ENCODE results near the gene PPP1R13B. TPM values are rescaled to one million over a fixed set of nuclear protein-coding genes. Genes with fewer than 3 reads are reported as not detected.

The PPP1R13B gene
- total RNA-seq, 1 donor from 2014 or later = 10.1 TPM

GRCh38 chr14:103723748-103724081, 123.7 kb downstream of the PPP1R13B start:
- H3K4me3 Mint-ChIP-seq (ENCODE audit: unreplicated experiment) = no peak overlapping the region
- peak overlapping the region; percentile 95 for H3K27ac Mint-ChIP-seq (ENCODE audit: unreplicated experiment)
- DNase-seq (ENCODE audit: low spot score) = no peak
- H3K36me3 Mint-ChIP-seq (ENCODE audit: low read depth) = peaks cover 5% of the 10 kb centered on the region
- no peaks in the 10 kb centered on the region for H3K9me3 Mint-ChIP-seq (ENCODE audit: low read depth)
- no peak for TF ChIP-seq CTCF (IDR thresholded peaks at IDR 0.05)
- no peaks in the 10 kb centered on the region for H3K27me3 Mint-ChIP-seq (ENCODE audit: low read depth)
- H3K4me1 Mint-ChIP-seq (ENCODE audit: low read depth) = peaks cover 54% of the 10 kb centered on the region

DNA sequence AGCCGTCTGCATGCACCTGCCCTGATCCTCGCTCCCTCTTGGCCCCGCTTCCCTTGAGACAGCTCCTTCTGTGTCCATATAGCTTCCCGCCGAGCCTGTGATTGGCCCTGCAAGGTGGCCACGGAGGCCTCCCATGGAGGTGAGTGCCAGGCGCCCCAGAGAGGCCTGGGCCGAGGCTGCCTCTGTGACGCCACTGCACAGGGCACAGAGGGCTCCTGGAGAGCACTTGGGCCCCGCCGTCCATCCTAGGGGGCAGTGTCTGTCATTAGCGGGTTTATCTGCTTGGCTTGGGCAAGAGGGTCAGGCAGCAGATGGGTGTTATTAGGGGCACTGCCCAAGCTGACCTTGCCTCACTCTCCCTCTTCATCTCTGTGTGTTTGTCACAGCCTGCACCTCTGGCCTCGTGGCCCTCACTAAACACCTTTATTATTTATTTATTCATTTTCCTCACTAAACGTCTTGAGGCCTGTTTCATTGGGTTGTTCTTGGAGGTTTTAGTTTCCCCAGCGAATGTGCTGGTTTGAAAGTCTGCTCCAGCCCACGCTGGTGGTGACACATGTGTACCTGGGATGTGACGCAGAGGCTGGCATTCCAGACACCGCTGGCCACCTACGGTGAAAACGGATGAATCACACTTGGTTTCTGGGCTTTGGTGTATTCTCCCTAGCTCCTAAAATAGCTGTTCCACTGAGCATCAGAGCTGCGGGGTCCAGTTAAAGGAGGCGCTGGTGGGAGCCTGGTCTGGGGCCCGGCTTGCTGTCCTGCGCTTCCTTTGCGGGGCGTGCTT, 125.8 kb downstream of the PPP1R13B start:
- DNase-seq (ENCODE audit: low spot score) = no peak
- Mint-ChIP-seq H3K9me3 (ENCODE audit: low read depth) (no peaks in the 10 kb centered on the region), H3K4me1 (ENCODE audit: low read depth) (peaks cover 75% of the 10 kb centered on the region), H3K36me3 (ENCODE audit: low read depth) (peaks cover 2% of the 10 kb centered on the region), H3K27me3 (ENCODE audit: low read depth) (no peaks in the 10 kb centered on the region), H3K4me3 (ENCODE audit: unreplicated experiment) (peak overlapping the region; percentile 28), H3K27ac (ENCODE audit: unreplicated experiment) (peak overlapping the region; percentile 96)
- no peak for TF ChIP-seq CTCF (IDR thresholded peaks at IDR 0.05)

DNA sequence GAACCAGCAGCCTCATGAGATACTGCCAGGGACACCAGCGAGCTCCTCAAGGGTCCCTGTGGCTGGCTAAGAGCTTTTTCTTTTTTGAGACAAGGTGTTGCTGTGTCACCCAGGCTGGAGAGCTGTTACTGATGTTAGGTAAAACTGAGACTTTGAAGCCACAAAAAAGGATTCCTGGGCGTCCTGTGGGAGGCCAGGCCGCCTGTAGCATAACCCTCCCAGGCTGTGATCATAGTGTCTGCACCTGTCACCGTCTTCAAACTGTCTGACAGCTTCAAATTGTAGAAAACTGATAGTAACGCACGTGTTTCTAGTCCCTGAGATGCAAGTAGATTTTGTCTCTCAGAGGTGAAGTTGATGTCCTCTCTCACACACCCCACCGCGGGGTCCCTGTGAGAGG, 127.6 kb downstream of the PPP1R13B start:
- Mint-ChIP-seq H3K36me3 (ENCODE audit: low read depth) (peaks cover 2% of the 10 kb centered on the region), H3K27ac (ENCODE audit: unreplicated experiment) (no peak overlapping the region), H3K4me3 (ENCODE audit: unreplicated experiment) (no peak overlapping the region), H3K27me3 (ENCODE audit: low read depth) (no peaks in the 10 kb centered on the region), H3K9me3 (ENCODE audit: low read depth) (no peaks in the 10 kb centered on the region), H3K4me1 (ENCODE audit: low read depth) (peaks cover 71% of the 10 kb centered on the region)
- no peak for TF ChIP-seq CTCF (IDR thresholded peaks at IDR 0.05)
- DNase-seq (ENCODE audit: low spot score) = no peak

GRCh38 chr14:103718572-103718971, 128.8 kb downstream of the PPP1R13B start:
- no peaks in the 10 kb centered on the region for H3K27me3 Mint-ChIP-seq (ENCODE audit: low read depth)
- H3K4me1 Mint-ChIP-seq (ENCODE audit: low read depth) = peaks cover 71% of the 10 kb centered on the region
- H3K27ac Mint-ChIP-seq (ENCODE audit: unreplicated experiment) = peak overlapping the region; percentile 86
- no peak overlapping the region for H3K4me3 Mint-ChIP-seq (ENCODE audit: unreplicated experiment)
- H3K9me3 Mint-ChIP-seq (ENCODE audit: low read depth) = no peaks in the 10 kb centered on the region
- no peak for DNase-seq (ENCODE audit: low spot score)
- TF ChIP-seq CTCF (IDR thresholded peaks at IDR 0.05) = no peak
- H3K36me3 Mint-ChIP-seq (ENCODE audit: low read depth) = peaks cover 2% of the 10 kb centered on the region

- peak overlapping the region; percentile 45 for H3K27ac Mint-ChIP-seq (ENCODE audit: unreplicated experiment)
- H3K4me3 Mint-ChIP-seq (ENCODE audit: unreplicated experiment) = peak overlapping the region; percentile 75
- H3K27me3 Mint-ChIP-seq (ENCODE audit: low read depth) = no peaks in the 10 kb centered on the region
- no peak for DNase-seq (ENCODE audit: low spot score)
- peaks cover 63% of the 10 kb centered on the region for H3K4me1 Mint-ChIP-seq (ENCODE audit: low read depth)
- H3K9me3 Mint-ChIP-seq (ENCODE audit: low read depth) = no peaks in the 10 kb centered on the region
- TF ChIP-seq CTCF (IDR thresholded peaks at IDR 0.05) = peak; percentile 13
- peaks cover 2% of the 10 kb centered on the region for H3K36me3 Mint-ChIP-seq (ENCODE audit: low read depth)
Measured at GRCh38 chr14:103716899-103717411, 130.4 kb downstream of the PPP1R13B start.
